Measurements from ENCODE around the gene ARL3.
"Not testable (repeated sequence)": the region's sequence is repeated elsewhere in the genome, so short reads cannot be mapped to it uniquely, and the experiment has no call there.

The ARL3 gene, protein sequence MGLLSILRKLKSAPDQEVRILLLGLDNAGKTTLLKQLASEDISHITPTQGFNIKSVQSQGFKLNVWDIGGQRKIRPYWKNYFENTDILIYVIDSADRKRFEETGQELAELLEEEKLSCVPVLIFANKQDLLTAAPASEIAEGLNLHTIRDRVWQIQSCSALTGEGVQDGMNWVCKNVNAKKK

DNA sequence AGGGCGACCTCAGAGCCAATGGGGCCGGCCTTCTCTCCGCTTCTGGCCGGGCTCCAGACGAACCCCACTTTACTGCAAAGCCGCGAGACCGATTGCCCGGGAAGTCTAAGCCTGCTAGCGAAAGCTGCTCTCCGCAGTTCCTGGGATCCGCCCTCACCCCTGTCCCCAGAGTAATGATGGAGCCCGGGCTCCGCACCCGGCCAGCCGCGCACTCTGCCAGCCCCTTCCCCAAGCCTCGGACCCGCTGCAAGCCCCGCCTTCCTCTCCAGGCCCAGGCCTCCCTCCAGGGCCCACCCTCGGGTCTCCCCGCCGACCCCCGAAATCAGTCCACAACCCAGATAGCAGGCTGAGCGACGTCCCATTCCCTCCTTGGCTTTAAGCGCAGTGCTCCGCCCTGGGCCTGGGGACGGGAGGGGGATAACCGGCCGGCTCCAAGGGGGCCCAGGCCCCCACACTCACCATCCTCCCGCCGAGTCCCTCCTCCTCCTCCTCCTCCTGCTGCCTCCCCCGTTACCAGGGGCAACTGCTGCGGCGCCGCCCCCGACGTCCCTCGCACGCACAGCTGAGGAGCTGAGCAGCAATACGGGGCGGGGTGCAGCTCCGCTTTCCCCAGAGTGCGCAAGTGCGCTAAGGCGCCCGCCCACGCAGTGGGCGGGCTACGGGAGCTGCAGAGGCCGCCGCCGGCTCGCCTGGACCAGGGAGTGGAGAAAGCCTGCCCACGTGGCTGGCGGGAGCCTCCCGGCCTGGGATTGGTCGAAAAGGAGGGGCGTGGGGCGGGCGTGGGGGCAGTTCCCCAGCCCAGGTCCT is at the start of gene ARL3:
ARL3 (minus strand) TSS at position 584 of the 807 bp plus-strand sequence; CDS start at position 462, 122 bp downstream.
- peak; percentile 87 for DNase-seq

DNA sequence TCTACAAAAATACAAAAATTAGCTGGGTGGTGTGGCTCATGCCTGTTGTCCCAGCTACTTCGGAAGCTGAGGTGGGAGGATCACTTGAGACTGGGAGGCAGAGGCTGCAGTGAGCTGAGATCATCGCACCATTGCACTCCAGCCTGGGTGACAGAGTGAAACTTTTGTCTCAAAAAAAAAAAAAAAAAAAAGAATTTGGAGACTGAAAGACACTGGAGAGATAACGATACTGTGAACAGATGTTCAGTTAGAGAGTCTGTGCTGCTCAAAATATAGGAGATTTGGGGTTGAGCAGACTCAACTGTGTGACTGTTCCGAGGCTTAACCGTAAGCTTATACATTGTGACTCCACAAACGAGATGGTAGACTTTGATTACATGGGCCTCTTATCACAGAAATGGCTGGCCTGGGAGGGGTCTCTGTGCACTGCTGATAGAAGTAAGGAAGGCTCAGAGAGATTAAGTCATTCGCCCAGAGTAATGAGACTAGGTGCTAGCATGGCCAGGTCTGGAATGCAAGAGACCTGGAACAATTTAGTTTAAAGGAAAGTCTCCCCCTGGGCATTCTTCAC is 48.9 kb upstream of the ARL3 start:
- no peak for DNase-seq

DNA sequence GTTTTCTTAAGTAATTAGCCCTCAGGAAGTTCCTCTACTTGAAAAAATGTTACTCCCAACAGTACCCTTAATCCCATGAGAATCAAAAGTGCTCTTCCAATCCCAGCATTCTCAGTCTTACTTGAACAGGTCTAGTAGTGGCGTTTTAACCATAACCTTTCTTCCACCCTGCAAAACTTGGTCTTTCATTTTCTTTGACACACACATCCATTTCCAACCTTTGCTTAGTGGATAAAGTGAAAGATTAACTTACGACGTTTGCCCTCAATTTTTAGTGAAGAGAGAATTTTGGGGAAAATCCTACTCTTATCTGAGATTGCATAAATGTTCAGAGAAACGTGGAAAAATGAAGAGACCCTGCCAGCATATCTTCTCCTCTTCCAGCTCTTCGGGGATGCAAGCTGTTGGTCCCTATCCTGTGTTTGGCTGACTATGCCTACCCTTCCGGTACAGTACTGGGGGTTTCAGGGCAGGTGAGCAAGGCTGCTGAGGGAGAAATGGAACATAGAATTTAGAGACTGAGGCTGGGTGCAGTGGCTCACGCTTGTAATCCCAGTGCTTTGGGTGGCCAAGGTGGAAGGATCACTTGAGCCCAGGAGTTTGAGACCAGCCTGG is 48.3 kb upstream of the ARL3 start:
- DNase-seq: no peak

DNA sequence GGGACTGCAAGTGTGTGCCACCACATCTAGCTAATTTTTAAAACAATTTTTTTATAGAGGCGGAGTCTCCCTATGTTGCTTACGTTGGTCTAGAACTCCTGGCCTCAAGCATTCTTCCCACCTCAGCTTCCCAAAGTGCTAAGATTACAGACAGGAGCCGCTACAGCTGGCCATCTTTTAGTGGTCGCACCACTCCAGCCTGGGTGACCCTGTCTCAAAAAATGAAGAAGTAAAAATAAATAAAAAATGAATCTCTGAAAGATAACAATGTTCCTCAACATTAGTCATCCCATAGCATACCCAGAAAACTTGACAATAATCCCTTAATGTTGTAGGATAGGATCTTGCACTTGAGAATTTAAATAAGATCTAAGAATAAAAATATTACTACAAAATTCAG is 47.8 kb upstream of the ARL3 start:
- DNase-seq: no peak

DNA sequence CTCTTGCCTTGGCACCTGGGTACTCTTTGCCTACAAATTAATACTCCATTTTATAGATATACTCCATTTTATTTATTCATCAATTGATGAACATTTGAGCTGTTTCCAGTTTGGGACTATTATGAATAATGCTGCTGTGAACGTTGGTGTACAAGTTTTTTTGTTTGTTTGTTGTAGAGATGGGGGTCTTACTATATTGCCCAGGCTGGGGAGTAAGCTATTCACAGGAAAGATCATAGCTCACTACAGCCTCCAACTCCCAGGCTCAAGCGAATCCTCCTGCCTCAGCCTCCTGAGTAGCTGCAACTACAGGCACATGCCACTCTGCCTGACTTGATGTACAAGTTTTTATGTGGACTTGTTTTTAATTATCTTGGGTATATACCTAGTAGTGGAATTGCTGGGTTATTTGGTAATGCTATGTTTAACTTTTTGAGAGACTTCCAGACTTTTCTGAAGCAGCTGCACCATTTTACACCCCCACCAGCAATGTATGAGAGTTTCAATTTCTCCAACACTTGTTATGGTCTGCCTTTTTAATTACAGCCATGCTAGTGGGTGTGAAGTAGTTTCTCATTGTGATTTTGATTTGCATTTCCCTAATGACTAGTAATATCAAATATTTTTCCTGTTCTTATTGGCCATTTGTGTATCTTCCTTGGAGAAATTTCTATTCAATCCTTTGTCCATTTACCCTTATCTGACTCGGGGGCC is 45.5 kb upstream of the ARL3 start:
- DNase-seq: no peak

DNA sequence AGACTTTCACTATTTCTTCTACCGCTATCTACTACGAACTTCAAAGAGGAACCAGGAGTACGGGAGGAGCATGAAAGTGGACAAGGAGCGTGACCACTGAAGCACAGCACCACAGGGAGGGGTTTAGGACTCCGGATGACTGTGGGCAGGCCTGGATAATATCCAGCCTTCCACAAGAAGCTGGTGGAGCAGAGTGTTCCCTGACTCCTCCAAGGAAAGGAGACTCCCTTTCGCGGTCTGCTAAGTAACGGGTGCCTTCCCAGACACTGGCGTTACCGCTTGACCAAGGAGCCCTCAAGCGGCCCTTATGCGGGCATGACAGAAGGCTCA is 44.7 kb upstream of the ARL3 start:
- DNase-seq: not testable (repeated sequence)

DNA sequence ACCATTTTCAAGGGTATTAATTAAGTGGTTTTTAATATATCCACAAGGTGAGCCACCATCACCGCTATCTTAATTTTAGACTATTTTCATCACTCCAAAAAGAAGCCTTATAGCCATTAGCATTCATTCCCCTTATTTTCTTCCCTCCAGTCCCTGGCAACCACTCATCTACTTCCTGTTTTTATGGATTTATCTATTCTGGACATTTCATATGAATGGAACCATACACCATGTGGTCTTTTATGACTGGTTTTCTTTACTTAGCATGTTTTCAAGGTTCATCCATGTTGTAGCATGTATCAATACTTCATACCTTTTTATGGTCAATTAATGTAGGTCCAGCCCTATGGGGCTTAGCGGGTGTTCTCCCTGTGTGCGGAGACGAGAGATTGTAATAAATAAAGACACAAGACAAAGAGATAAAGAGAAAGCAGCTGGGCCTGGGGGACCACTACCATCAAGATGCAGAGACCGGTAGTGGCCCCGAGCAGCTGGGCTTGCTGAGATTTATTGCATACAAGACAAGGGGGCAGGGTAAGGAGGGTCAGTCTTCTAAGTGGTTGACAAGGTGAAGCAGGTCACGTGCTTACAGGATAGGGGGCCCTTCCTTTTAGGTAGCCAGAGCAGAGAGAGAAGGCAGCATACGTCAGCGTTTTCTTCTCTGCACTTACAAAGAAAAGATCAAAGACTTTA is 44.2 kb upstream of the ARL3 start:
- DNase-seq: no peak

DNA sequence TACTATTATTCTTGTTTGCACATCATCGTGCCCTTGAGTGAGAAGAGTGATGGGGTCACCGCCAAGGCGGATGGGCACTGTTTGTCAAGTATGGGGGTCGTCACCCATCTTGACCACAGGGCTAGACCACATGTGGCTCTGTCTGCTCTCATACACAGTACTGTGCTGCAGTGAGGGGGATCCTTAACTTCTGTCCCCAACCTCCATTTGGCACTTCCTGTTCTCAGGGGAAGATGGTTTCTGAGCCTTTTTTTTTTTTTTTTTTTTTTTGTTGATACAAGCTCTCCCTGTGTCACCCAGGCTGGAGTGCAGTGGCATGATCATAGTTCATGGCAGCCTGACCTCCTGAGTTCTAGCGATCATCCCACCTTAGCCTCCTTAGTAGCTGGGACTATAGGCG is 43.1 kb upstream of the ARL3 start:
- no peak for DNase-seq

DNA sequence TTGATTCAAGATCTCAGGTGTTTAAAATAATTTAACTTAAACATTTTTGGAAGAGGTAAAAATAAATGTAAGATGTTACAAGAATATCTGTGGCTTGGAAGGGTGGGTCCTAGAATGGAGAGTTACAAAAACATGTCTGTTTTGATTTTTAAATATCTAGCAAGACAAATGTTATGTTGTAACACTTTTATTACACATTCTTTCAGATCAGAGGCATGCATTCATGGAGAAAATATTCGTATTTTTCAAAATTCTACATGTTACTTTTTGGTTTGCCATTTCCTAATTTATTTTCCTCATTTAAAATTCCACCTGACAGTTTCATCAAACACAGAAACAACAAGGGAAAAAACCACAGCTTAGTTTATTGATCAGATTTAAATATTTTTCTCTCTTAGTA is 39.5 kb upstream of the ARL3 start:
- DNase-seq: no peak

DNA sequence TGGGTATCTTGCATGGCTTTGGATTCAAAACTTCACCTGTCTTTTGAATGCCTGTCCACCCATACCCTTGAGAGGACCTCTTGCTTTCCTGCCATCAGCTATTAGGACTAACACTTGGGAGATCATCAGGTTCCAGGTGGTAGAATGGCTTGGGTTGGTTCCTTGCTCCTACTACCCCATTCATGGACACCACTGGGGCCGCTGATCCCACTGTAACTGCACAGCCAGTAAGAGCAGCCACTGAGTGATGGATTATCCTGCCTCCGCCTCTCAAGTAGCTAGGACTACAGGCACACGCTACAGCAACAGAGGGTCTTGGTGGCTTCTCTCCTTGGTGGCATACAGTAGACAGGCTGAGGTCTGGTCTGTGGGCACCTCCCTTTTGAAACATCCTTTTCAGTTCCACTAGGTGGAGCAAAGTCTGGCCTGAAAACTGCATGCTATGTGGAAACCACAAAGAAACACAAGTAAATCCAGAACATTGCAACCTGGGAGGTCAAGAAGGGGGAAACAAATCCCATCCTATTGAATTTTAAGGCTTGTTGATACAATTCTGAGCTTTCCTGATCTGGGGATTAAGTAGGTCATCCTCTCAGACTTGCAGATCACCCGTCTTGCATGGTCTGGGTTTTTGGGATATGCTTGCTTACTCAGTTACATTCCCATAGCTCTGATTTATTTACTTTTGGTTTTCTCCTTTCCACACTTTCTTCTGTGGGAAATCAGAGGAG is 38.9 kb upstream of the ARL3 start:
- no peak for DNase-seq

DNA sequence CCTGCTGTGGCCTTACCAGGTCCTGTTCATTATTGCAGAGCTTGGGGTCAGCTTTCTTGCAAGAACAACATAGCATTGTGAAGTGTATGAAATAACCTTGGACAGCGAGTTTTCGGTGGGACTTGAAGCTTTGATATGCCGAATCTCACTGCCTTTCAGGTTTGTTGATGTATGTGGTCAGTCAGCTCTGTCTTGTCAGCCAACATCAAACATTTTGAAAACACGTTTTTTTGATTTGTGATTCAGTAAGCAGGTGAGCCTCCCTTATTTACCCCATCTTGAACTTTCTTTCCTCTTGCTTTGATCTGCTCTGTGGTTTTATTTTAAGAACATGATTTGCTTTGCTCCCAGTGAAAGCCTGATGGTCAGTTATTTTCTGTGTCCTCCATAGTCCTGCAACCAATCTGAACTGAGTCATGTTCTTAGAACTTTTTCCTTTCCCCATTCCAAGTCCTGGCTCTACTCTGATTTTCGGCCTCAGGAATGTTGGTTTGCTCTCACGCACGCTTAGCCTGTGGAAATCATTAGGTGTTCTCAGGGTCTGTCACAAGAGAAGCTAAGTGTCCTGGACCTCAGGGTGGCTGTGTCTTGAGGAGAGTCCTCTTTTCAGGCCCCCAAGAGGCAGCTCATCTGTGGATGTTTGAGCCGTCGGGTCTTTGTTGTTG is 38.2 kb upstream of the ARL3 start:
- no peak for DNase-seq

DNA sequence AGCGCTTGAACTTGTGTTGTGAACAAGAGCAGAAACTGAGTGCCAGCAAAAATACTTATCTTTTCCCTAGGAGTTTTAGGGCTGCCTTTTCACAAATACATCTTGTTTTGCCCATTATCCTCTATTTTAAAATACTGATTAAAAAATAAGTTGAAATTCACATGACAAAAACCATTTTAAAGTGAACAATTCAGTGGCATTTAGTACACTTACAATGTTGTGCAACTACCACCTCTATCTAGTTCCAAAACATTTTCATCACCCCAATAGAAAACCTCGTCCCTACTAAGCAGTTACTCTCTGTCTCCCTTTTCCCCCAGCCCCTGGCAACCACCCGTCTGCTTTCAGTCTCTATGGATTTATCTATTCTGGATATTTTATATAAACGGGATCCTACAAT is 31.0 kb upstream of the ARL3 start:
- no peak for DNase-seq

DNA sequence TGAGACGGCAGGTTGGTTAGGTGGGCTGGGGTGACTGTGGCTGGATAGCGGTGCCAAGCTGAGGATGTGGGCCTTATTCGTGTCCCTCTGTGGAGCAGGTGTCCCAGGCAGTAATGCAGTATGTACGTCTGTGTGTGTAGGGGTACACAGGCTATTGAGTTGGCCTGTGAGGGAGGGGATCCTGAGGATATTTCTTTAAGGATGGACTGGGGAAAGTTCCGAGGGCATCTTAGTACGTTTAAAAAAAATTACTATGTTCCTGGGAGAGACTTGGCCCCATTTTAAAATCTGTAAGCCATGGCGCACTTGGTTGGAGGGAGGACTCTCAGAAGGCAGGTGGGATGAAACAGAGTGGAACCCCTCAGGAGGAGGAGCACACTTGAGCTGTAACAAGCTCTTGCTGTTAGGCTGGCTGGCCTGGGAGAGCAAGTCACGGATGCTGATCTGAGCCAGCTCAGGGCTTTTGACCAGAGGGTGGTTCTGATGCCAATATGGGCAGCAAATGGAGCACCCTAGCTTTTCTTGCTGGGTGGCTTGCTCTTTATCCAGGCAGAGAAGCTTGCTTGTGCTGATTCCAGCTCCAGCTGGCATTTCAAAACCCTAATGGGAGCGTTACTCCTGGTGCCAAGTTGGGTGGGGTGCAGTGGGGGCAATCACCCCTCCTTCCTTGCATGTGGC is 30.3 kb upstream of the ARL3 start:
- DNase-seq: no peak

DNA sequence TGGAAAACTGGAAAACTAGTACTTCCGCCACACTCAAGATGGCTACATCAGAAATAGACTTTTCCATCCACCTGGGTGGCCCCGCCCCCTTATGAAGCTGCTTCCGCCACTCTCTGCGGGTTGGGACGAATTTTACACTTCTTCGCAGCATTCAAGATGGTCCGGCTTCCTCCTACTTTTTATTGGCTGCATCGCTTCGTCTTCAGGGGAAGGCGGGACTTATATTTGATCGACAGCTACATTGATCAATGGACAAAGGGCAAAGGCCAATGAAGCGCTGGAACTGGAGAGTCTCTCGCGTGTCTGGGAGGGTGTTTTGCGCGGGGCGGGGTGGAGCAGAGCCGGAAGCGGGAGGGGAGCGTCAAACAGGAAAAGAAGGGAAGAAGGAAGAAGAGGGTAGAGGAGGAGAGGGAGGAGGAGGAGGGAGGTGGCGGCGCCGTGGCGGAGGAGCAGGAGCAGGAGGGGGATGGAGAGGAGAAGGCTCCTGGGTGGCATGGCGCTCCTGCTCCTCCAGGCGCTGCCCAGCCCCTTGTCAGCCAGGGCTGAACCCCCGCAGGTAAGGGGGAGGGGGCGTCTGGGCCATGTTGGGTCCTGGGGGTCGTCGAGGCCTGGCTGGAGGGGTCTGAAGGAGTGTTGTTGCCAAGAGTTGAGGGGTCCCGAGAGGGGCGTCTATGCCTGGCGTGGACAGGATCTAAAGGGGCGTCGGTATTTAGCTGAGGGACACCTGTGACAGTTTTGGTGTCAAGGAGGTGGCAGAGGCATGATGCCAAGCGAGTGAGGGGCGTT is 29.6 kb upstream of the ARL3 start, which contains the start of gene WBP1L:
WBP1L (plus strand) TSS at position 361 of the 786 bp plus-strand sequence; CDS start at position 467, 106 bp downstream.
- peak; percentile 90 for DNase-seq

DNA sequence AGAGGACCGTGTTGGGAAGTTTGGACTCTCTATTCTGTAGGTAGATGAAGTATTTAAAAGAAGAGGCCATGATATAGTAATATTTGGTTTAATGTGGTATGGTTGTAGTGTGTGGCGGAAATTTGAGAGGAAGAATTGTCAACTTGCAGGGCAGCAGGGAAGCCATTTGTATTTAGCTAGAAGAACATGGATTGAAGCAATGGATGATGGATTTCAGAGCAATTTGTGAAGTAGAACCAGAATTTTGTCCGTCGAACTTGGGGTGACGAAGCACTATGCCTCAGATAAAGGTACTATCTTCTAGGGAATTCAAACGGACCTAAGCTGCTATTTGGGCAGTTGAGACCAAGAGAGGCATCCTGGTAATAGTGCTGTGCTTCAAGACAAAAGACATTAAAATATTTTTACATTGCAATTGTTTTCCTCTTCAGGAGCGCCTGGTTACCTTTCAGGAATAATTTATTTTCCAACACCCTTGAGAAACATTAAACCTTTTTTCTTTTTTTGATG is 28.9 kb upstream of the ARL3 start:
- no peak for DNase-seq

DNA sequence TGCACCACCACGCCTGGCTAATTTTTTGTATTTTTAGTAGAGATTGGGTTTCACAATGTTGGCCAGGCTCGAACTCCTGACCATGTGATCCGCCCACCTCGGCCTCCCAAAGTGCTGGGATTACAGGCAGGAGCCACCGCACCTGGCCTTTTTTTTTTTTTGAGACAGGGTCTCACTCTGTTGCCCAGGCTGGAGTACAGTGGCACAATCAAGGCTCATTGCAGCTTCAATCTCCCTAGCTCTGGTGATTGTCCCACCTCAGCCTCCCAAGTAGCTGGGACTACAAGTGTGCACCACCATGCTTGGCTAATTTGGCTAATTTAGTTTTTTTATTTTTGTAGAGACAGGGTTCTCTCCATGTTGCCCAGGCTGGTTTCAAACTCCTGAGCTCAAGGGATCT is 28.1 kb upstream of the ARL3 start:
- not testable (repeated sequence) for DNase-seq

DNA sequence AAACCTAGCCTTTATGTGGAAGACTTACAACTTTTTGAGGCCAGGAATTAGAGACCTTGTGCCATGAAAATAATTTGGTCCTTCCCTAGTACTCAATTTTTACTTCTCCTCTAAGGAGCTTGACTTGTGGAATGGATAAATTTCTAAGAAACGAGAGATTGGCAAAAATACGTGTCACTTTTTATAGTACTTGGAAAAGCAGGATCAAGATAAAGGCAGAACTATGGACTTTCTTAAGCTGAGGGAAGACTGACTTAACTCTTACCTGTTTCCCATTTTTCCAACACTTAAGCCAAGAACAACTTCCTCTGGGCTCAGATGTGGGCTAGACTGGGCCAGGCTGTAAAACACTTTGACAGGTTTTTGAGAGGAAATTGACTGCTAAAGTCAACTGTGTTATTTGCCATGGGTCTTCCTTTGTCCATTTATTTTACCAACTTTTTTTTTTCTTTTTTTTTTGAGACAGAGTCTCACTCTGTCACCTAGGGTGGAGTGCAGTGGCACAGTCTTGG is 27.6 kb upstream of the ARL3 start:
- DNase-seq: no peak

DNA sequence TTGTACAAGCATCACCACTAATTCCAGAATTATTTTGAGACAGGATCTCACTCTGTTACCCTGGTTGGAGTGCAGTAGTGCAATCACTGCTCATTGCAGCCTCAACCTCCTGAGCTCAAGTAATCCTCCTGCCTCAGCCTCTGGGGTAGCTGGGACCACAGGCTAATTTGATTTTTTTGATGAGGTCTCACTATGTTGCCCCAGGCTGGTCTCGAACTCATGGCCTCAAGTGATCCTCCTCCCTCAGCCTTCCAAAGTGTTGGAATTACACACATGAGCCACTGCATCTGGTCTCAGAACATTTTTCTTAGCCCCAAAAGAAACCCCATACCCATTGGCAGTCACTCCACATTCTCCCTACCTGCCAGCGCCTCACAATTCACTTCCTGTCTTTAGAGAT is 26.0 kb upstream of the ARL3 start:
- no peak for DNase-seq

DNA sequence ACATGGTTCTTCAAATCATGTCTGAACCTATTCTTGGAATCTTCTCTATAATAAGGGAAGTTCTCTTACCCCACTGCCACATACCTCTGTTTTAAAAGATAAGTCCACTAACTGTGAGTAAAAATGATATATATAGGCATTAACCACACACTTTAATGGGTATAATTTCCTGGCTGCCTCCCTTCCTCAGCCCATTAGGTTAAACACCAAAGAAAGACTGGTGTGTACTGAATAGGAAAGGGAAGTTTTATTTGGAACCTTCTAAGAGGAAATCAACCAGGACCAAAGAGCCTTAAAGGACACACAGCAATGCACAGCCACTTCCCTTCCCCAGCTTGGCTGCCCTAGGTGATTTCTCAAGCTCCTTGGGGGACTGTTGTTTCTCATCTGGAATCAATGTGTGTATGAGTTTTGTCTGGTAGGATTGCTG is 24.5 kb upstream of the ARL3 start:
- no peak for DNase-seq

Measured in NCI-H2107 (cell line).